ENCODE data around the gene COL4A1. TPM values are rescaled to one million over a fixed set of nuclear protein-coding genes. Genes with fewer than 3 reads are reported as not detected.
A peak's percentile ranks its signal among the peaks of the same experiment; 100 is the strongest.

COL4A1 gene
- total RNA-seq, 2 experiments from 2014 or later, result not detected

DNA sequence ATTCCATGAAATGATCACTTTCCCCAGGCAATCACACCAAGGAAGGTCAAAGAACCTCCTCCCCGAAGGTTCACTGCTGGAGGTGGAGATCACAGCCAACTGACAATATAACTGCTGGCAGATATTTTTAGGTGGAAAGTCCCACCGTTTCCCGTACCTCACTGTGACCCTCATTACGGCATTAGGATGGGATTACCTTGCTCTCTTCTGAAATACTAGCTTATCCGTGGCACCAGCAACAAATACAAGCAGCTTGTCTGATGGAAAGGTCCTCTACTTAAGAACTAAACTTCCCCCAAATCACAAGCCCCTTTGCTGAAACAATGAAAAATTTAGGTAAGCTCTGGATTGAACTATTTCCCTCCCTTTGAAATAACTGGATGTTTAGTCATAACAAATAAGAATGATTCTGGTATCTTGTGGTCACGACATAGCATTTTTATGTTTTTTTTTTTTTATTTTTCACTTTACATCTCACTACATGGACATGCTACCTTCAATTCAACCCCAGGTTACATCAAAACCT, 178.9 kb downstream of the COL4A1 start:
- no peak overlapping the region for H3K4me3 Mint-ChIP-seq
- H3K9me3 Mint-ChIP-seq, result peaks cover 1% of the 10 kb centered on the region
- no peaks in the 10 kb centered on the region for H3K36me3 Mint-ChIP-seq
- no peak overlapping the region for H3K27ac Mint-ChIP-seq
- DNase-seq, result no peak
- H3K4me1 Mint-ChIP-seq, result no peaks in the 10 kb centered on the region
- H3K27me3 Mint-ChIP-seq, result peaks cover 47% of the 10 kb centered on the region

DNA sequence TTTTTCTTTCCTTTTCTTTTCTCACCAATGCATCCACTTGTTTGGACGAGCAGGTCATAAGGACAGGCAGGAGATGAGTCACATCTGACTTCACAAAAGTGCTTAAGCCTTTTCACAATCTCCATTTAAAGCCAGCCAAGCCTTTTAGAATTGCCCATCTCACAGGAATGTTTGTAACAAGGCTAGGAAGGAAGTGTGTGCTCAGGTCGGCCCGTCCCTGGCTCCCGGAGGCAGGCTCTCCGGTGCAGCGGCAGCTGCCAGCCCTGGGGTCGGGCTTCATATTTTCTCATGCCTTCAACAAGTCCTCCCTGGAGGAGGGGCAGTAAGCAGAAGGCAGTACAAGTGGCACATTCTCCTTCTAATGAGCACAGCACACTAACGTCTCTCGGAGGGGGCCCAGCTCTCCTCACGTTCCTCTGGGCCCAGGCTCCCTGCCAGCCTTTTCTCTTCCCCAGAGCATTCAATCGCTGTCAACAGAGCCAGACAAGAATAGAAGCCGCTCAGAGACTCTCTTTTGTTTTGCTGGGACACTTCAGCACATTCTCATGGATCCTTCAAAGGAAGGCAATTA, 180.5 kb downstream of the COL4A1 start:
- H3K4me1 Mint-ChIP-seq, result no peaks in the 10 kb centered on the region
- peaks cover 45% of the 10 kb centered on the region for H3K27me3 Mint-ChIP-seq
- no peak overlapping the region for H3K4me3 Mint-ChIP-seq
- H3K36me3 Mint-ChIP-seq, result no peaks in the 10 kb centered on the region
- H3K9me3 Mint-ChIP-seq, result peaks cover 1% of the 10 kb centered on the region
- no peak overlapping the region for H3K27ac Mint-ChIP-seq
- no peak for DNase-seq

DNA sequence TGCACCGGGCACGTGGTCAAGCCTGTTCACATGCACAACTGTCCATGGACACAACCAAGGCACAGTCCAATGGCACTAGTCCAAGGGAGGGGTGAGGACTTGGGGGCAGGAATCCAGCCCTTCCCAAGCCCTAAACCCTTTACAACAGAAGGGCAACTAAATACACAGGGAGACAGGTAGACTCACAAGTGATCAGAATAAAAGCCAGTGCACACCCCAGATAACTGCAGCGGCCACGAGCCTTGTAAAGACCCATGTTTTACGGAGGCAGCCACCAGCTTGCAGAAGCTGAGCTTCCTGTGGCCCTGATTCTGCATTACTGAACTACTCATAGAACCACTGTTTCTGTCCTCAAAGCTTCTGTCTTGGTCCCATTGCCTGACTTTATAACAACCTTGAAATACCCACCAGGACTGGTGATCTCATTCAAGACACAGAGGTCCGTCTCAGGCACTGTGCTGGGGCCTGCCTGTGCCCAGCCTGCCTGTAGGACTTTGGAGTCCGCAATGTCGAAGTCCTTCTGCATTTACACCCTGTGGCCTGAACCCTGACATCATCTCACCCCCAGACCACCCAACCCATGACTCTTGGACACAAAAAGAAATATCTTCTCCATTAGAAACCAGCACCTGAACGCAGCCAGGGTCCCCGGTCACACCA, 181.2 kb downstream of the COL4A1 start:
- Mint-ChIP-seq H3K4me3 (no peak overlapping the region), H3K27ac (no peak overlapping the region), H3K4me1 (no peaks in the 10 kb centered on the region), H3K36me3 (no peaks in the 10 kb centered on the region), H3K27me3 (peaks cover 47% of the 10 kb centered on the region), H3K9me3 (peaks cover 1% of the 10 kb centered on the region)
- DNase-seq, result no peak

DNA sequence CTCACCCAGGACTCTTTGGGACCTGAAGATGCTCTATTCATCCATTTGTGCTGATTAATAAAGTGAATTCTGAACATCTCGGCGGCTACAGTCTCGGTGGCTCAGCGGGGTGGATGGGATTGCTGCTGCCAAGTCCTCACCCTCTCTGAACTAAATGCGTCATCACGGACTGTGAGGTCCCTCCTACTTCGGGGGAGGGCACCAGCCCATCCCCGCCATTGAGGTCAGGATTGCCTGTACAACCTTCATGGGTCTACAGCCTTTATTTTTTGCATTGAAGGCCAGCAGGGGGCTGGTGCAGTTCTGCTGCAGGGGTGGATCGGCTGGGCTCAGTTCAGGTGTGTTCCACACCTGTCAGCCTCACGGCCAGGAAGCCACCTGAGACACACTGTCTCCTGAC, 181.8 kb downstream of the COL4A1 start:
- H3K27me3 Mint-ChIP-seq, result peaks cover 49% of the 10 kb centered on the region
- H3K9me3 Mint-ChIP-seq, result peaks cover 1% of the 10 kb centered on the region
- no peak overlapping the region for H3K4me3 Mint-ChIP-seq
- no peak overlapping the region for H3K27ac Mint-ChIP-seq
- no peaks in the 10 kb centered on the region for H3K36me3 Mint-ChIP-seq
- H3K4me1 Mint-ChIP-seq, result no peaks in the 10 kb centered on the region
- no peak for DNase-seq

DNA sequence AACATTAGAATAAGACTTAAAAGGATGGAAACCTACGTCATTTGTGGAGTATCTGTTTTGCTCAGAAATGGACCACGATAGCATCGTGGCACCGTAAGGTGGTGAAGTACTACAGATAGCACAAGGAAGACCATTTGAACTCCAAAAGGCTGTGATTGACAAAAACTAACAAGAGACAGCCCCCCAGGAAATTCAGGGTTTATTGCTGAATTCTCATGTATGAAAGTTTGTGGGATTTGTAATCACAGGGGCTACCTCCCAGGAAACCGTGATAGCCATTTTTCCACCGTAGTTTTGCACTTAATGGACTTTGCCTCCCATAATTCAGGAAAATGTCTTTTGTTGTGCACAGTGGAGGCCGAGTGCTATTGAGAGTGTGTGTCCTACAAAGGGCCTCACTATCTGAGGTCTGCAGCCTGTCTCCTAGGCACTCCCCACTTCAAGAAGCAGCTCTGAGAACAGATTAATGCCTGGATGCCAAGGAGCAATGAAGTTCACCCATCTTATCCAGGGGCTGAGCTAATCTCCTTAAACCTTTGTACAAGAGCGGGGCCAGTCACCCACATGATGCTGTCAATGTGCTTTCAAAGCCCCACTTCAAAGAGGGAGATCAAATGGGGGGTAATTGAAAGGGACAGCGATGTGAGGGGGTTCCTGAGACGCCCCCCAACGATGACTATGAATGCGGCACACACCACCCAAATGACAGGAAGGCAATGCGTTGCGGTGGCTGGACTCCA, 182.6 kb downstream of the COL4A1 start:
- Mint-ChIP-seq H3K36me3 (no peaks in the 10 kb centered on the region), H3K27ac (no peak overlapping the region), H3K9me3 (peaks cover 1% of the 10 kb centered on the region), H3K27me3 (peaks cover 45% of the 10 kb centered on the region), H3K4me3 (no peak overlapping the region), H3K4me1 (no peaks in the 10 kb centered on the region)
- no peak for DNase-seq

DNA sequence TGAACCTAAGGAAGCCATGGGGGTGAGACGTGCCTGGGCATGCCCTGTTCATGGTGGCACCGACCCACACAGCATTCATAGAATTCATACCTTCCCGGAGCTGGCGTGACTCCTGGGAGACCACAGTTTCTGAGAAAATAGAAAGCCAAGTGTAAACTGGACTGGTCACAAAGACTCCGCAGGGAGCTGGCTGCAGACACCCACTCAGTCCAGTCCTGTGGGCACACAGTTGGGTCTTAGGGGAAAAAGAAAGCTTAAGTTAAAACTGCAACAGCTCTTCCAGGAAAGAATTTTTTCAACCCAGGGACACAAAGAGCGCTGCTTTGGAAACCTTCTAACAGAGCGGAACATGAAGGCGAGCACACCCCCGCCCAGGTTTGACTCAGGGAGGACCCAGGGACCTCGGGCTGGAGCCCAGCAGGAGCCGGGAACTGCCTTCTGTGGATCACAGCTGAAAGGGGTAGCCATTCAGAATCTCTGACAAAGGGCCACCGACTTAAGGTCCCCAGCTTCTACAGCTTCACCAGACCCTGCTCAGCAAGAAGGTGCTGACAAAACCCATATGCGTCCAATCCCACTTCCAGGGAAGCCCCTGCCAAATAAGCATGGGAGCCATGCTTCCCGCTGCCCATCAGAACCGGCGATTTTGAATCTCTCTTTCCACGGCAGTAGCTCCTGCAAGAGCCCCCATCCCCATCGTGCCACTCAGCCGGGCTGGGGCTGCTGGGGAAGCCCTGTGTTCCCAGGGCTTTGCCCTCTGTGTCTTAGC, 183.7 kb downstream of the COL4A1 start:
- peaks cover 45% of the 10 kb centered on the region for H3K27me3 Mint-ChIP-seq
- no peak overlapping the region for H3K4me3 Mint-ChIP-seq
- H3K36me3 Mint-ChIP-seq, result no peaks in the 10 kb centered on the region
- peaks cover 1% of the 10 kb centered on the region for H3K9me3 Mint-ChIP-seq
- no peaks in the 10 kb centered on the region for H3K4me1 Mint-ChIP-seq
- no peak overlapping the region for H3K27ac Mint-ChIP-seq
- DNase-seq, result no peak

DNA sequence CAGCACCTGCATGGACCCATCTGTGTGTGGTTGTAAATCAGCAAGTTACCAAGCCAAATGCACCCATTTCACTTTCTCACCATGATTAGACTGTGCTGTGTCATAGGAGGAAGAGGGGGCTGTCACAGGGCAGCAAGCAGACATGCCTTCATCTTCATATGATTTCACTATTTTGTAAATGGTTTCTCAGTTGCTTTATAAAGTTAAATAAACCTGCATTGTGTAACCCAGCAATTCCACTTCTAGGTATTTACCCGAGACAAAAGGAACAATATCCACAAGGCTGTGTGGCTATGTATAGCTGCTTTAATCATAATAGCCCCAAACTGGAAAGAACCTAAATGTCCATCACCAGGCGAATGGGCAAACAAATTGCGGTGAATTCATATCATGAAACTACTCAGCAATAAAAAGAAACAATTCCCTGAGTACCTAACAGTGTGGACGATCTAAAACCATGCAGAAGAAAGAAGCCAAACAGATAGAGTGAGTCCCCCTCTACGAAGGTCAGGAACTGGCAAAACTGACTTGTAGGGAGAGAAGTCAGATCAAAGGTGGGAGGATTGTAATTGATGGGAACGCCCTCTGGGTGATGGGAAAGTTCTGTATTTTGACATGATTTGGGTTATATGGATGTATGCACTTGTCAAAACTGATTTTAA, 185.4 kb downstream of the COL4A1 start:
- Mint-ChIP-seq H3K9me3 (no peaks in the 10 kb centered on the region), H3K4me1 (no peaks in the 10 kb centered on the region), H3K4me3 (no peak overlapping the region), H3K27ac (no peak overlapping the region), H3K36me3 (no peaks in the 10 kb centered on the region), H3K27me3 (peaks cover 46% of the 10 kb centered on the region)
- DNase-seq, result no peak

DNA sequence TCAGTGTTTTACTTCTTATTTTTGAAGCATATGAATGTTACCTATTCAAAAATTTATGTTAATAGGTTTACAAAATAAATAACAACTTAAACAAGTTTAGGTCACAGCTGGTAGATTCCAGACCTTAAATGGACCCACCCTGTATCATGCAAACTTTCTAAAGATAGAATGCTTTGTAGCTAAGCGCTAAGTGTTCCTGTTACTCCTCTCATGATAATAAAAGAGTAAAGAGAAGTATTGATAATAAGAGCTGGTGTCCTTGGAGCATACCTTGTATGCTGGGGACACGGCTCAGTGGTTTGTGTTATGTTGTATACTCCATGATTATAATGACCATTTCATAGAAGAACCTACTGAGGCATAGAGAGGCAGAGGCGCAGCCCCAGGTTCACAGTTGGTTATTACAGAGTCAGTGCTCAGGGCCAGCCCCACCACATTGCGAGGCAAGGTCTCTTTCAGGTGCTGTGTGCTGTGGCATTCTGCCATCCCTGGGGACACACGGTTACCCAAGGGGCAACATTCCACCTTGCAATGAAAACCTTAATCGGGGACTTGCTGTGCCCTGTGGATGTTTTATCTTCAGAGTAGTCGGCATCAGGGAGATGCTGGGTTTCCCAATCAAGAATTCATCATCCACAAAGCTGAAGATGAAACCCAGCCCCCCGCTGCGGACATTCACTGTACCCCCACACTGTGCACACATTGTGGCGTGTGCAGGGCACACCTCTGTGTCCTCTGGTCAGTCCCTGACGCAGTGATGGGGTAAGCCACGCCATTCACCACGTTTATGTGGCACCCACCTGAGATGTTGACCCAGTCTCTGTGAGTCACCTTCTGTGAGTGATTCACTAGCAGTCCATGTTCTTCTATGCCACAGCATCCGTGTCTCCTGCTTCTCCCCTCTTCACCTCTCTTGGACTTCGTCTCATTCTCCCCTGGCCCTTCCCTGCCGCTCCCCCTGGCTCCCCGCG, 186.7 kb downstream of the COL4A1 start:
- H3K36me3 Mint-ChIP-seq, result no peaks in the 10 kb centered on the region

DNA sequence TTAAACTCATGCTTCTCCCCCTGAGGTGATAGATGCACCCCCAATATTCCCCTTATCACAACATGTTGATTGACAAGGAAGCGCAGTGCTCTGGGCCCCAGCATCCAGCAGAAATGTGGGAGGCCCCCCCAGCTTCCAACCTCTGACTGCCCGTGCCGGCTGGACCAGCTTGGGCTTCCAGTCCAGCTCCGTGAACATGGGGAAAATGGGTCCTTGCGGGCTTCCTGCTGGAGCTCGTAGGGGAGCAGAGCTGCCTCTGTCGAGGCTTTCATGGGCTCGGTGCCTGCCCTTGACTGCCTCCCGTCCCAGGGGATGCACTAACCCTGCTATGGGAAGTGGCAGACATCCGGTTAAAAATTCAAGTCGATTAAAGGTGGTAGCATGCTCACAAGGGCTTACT, 188.9 kb downstream of the COL4A1 start:
- Mint-ChIP-seq H3K4me1 (peaks cover 2% of the 10 kb centered on the region), H3K27me3 (peaks cover 51% of the 10 kb centered on the region), H3K36me3 (no peaks in the 10 kb centered on the region), H3K27ac (no peak overlapping the region), H3K4me3 (no peak overlapping the region), H3K9me3 (no peaks in the 10 kb centered on the region)
- DNase-seq, result no peak

More for the DNA sequence above, 186.7 kb downstream of the COL4A1 start:
- Mint-ChIP-seq H3K4me1 (peaks cover 2% of the 10 kb centered on the region), H3K9me3 (no peaks in the 10 kb centered on the region), H3K27ac (no peak overlapping the region), H3K27me3 (peaks cover 51% of the 10 kb centered on the region), H3K4me3 (no peak overlapping the region)
- no peak for DNase-seq

DNA sequence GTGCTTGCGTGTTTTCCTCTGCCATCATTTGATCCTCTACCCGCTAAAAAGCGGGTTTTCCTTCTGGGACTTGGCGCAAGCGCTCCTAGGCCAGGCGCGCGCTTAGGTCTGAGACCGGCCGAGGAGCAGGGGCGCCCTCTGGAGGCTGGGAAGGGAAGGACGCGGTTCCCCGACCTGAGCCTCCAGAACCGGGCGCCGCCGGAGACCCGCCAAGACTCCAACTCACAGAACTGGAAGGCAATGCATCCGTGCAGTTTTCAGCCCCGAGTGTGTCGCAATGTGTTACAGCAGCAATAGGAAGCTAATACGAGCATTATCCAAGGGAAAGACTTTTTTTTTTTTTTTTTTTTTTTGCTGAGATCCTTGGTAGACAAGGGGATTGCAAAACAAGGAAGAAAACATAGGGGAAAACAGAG, 190.9 kb downstream of the COL4A1 start:
- H3K36me3 Mint-ChIP-seq, result no peaks in the 10 kb centered on the region
- H3K27ac Mint-ChIP-seq, result no peak overlapping the region
- DNase-seq, result peak; percentile 51
- H3K9me3 Mint-ChIP-seq, result no peaks in the 10 kb centered on the region
- H3K4me3 Mint-ChIP-seq, result no peak overlapping the region
- H3K27me3 Mint-ChIP-seq, result peaks cover 43% of the 10 kb centered on the region
- peaks cover 2% of the 10 kb centered on the region for H3K4me1 Mint-ChIP-seq

DNA sequence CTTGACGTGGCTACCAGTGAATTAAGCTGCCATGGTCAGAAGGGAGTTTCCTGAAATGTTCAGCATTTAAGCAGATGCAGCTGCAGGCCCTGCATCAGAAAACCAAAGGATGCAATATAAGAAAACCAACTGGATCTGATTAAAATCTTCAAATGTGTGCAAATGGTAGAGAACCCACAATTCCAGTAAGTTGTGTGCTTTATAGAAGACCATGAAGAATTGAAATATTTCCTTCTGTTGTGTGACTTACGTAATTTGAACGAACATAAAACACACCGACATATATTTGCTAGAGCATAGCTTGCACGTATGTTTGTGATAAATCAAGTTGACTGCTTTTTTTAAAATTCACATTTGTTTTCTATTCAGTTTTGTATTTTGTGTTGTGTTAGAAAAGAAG, 191.4 kb downstream of the COL4A1 start:
- H3K27ac Mint-ChIP-seq, result no peak overlapping the region
- no peak overlapping the region for H3K4me3 Mint-ChIP-seq
- peaks cover 40% of the 10 kb centered on the region for H3K27me3 Mint-ChIP-seq
- DNase-seq, result no peak
- H3K9me3 Mint-ChIP-seq, result no peaks in the 10 kb centered on the region
- H3K4me1 Mint-ChIP-seq, result peaks cover 2% of the 10 kb centered on the region
- no peaks in the 10 kb centered on the region for H3K36me3 Mint-ChIP-seq

DNA sequence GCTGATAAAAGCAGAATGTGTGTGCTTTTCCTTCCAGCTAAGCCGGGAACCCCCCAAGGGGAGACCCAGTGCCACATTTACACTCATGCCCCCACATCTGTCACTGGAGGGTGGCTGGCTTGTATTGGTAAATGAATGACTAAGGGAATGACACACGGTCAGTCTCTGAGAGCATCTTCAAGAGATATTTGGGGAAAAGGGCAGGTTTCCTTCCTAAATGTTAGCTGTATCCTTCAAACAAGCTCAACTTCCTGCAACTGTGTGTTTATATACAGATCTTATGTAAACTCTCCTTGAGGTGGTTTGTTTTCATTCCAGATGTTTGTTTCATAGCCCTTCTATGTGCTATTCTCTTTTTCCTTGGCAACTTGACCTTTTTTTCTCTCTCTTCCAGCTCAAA, 192.6 kb downstream of the COL4A1 start:
- Mint-ChIP-seq H3K9me3 (no peaks in the 10 kb centered on the region), H3K27ac (no peak overlapping the region), H3K4me3 (no peak overlapping the region), H3K4me1 (peaks cover 2% of the 10 kb centered on the region), H3K27me3 (peaks cover 39% of the 10 kb centered on the region), H3K36me3 (no peaks in the 10 kb centered on the region)
- no peak for DNase-seq

DNA sequence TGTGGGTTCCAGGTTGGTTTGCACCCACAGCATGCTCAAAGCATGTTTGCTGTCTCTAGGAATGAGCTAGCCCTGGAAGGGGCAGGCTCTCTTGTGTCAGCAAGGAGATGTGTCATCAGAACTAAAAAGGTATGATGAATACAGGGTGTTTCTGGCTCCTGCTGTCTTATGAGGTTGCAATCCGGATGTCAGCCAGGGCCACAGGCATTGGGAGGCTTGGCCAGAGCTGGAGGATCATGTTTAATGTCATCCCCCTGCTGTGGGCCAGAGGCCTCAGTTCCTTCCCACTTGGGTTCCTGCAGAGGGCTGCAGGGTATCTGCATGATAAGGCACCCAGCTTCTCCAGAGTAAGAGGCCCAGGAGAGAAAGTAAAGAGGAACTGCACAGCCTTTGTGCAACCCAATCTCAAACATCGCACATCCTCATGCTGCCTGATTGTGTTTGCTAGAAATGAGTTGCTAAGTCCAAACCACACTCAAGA, 193.6 kb downstream of the COL4A1 start:
- H3K27ac Mint-ChIP-seq, result no peak overlapping the region
- H3K27me3 Mint-ChIP-seq, result peaks cover 39% of the 10 kb centered on the region
- H3K9me3 Mint-ChIP-seq, result no peaks in the 10 kb centered on the region
- H3K4me3 Mint-ChIP-seq, result no peak overlapping the region
- DNase-seq, result no peak
- H3K36me3 Mint-ChIP-seq, result no peaks in the 10 kb centered on the region
- peaks cover 2% of the 10 kb centered on the region for H3K4me1 Mint-ChIP-seq

Data from activated naive CD8-positive, alpha-beta T cell treated with anti-CD3 and anti-CD28 coated beads for 36 hours (primary cell).